GM18502 (cell line): Measurements from ENCODE around the gene SMIM3.

ENCODE experiments used
- ATAC-seq: cut with Tn5 transposase; IDR thresholded peaks from one replicate; pipeline ENCODE4 v1.9.1; 2021; ENCODE audit warnings: mild to moderate bottlenecking; ENCODE audit not compliant: unreplicated experiment, poor library complexity

The SMIM3 gene

GRCh38 chr5:150764530-150764929 lies 14.0 kb upstream of the SMIM3 start:
- ATAC-seq = no peak

GRCh38 chr5:150765011-150765798 lies 13.4 kb upstream of the SMIM3 start:
- no peak for ATAC-seq

- no peak for ATAC-seq
These were observed 12.8 kb upstream of the SMIM3 start for GRCh38 chr5:150765799-150766169.

GRCh38 chr5:150766251-150766650 lies 12.3 kb upstream of the SMIM3 start:
- no peak for ATAC-seq

GRCh38 chr5:150771034-150771795 lies 7.3 kb upstream of the SMIM3 start:
- no peak for ATAC-seq

GRCh38 chr5:150774145-150774544 lies 4.4 kb upstream of the SMIM3 start:
- ATAC-seq = no peak

GRCh38 chr5:150777685-150778084 lies 872 bp upstream of the SMIM3 start:
- ATAC-seq = no peak

GRCh38 chr5:150778088-150778516 lies 455 bp upstream of the SMIM3 start:
- ATAC-seq = no peak

GRCh38 chr5:150779397-150780186 lies 1.0 kb downstream of the SMIM3 start:
- ATAC-seq = peak; percentile 1

- ATAC-seq = peak; percentile 61
These were observed 1.7 kb downstream of the SMIM3 start for GRCh38 chr5:150780187-150780692.

- no peak for ATAC-seq
These were observed 2.3 kb downstream of the SMIM3 start for GRCh38 chr5:150780816-150781221.

GRCh38 chr5:150781706-150782614 lies 3.4 kb downstream of the SMIM3 start:
- ATAC-seq = no peak

GRCh38 chr5:150782850-150783249 lies 4.3 kb downstream of the SMIM3 start:
- ATAC-seq = no peak

GRCh38 chr5:150783422-150783928 lies 4.9 kb downstream of the SMIM3 start:
- ATAC-seq = peak; percentile 51

- ATAC-seq = no peak
These were observed 7.4 kb downstream of the SMIM3 start for GRCh38 chr5:150785950-150786349.

- ATAC-seq = no peak
These were observed 8.3 kb downstream of the SMIM3 start for GRCh38 chr5:150786876-150787275.

- no peak for ATAC-seq
These were observed 9.1 kb downstream of the SMIM3 start for GRCh38 chr5:150787656-150788055.

- ATAC-seq = no peak
These were observed 10.4 kb downstream of the SMIM3 start for GRCh38 chr5:150788977-150789376.

GRCh38 chr5:150789450-150789849 lies 10.9 kb downstream of the SMIM3 start:
- no peak for ATAC-seq
